HepG2 (cell line): ENCODE results near the gene DCTN3. TPM values are rescaled to one million over a fixed set of nuclear protein-coding genes. Genes with fewer than 3 reads are reported as not detected.

Source experiments
- AGO1 ChIP-seq: fragments of 200-400 bp; formaldehyde crosslinking; IDR thresholded peaks from 2 replicates; pipeline ENCODE4 v1.6.1; 2017; ENCODE audit warnings: mild to moderate bottlenecking, low read depth, low read length, moderate library complexity; ENCODE audit not compliant: poor library complexity, severe bottlenecking
- DMTF1 ChIP-seq: sonication (generic); formaldehyde crosslinking; IDR thresholded peaks from 2 replicates; pipeline ENCODE4 v1.4.0; 2020; ENCODE audit warnings: mild to moderate bottlenecking, missing genetic modification reagents
- HES4 ChIP-seq: sonication (generic); formaldehyde crosslinking; IDR thresholded peaks from 2 replicates; pipeline ENCODE4 v1.9.0; 2021; ENCODE audit warnings: mild to moderate bottlenecking, missing genetic modification reagents, borderline replicate concordance
- IRF9 ChIP-seq: sonication (generic); formaldehyde crosslinking; IDR thresholded peaks from 2 replicates; pipeline ENCODE4 v1.8.0; 2022; ENCODE audit warnings: missing genetic modification reagents, mild to moderate bottlenecking, borderline replicate concordance
- KDM1A ChIP-seq: IDR thresholded peaks from 2 replicates; pipeline ENCODE4 v1.6.1; 2016; ENCODE audit warnings: missing compliant biosample characterization
- MLX ChIP-seq: IDR thresholded peaks from 2 replicates; pipeline ENCODE4 v1.6.1; 2016
- PHF8 ChIP-seq: sonication (generic); formaldehyde crosslinking; IDR thresholded peaks from 2 replicates; pipeline ENCODE4 v1.5.0; 2020; ENCODE audit warnings: missing genetic modification reagents
- THAP8 ChIP-seq: sonication (generic); formaldehyde crosslinking; IDR thresholded peaks from 2 replicates; pipeline ENCODE4 v1.5.1; 2020; ENCODE audit warnings: missing genetic modification reagents, mild to moderate bottlenecking, borderline replicate concordance
- YEATS4 ChIP-seq: sonication (generic); formaldehyde crosslinking; IDR thresholded peaks from 2 replicates; pipeline ENCODE4 v1.4.0; 2020; ENCODE audit warnings: missing genetic modification reagents, borderline replicate concordance
- ZBTB46 ChIP-seq: sonication (generic); formaldehyde crosslinking; IDR thresholded peaks from 2 replicates; pipeline ENCODE4 v1.4.0; 2020; ENCODE audit warnings: mild to moderate bottlenecking, missing genetic modification reagents, borderline replicate concordance
- ZFP41 ChIP-seq: sonication (generic); formaldehyde crosslinking; IDR thresholded peaks from 2 replicates; pipeline ENCODE4 v1.4.0; 2020; ENCODE audit warnings: mild to moderate bottlenecking, missing genetic modification reagents, borderline replicate concordance
- ZFYVE20 ChIP-seq: sonication (generic); formaldehyde crosslinking; IDR thresholded peaks from 2 replicates; pipeline ENCODE4 v1.8.0; 2023; ENCODE audit warnings: low read depth, mild to moderate bottlenecking, moderate library complexity, missing genetic modification reagents, borderline replicate concordance
- ZNF232 ChIP-seq: sonication (generic); formaldehyde crosslinking; IDR thresholded peaks from 2 replicates; pipeline ENCODE4 v1.4.0; 2020; ENCODE audit warnings: missing genetic modification reagents, borderline replicate concordance
- ZNF275 ChIP-seq: sonication (generic); formaldehyde crosslinking; IDR thresholded peaks from 2 replicates; pipeline ENCODE4 v1.8.0; 2022; ENCODE audit warnings: missing genetic modification reagents, mild to moderate bottlenecking, inconsistent platforms, borderline replicate concordance
- ZNF580 ChIP-seq: IDR thresholded peaks from 2 replicates; pipeline ENCODE4 v1.6.1; 2016; ENCODE audit warnings: low read depth, borderline replicate concordance
- polyA plus RNA-seq, 8 experiments: library from polyadenylated mRNA; depleted of rRNA in 3 of 8; stranded (reverse) in 7 of 8; unstranded in 1 of 8; fragments of >200 nt; fragmentation: Illumina TruSeq in 4 of 8; extraction: Trizol in 4 of 8; gene quantifications; 2 replicates each; pipeline versions ENCODE4 v1.2.1 to v1.2.3, GENCODE V29; 2011 to 2016; ENCODE audit warnings: low read depth in 4 of 8, missing spikeins in 1 of 8, mixed read lengths in 1 of 8; ENCODE audit not compliant: insufficient read depth in 1 of 8
- total RNA-seq, 5 experiments: library from RNA; depleted of rRNA; stranded (reverse); fragments of >200 nt; fragmentation: Illumina TruSeq; extraction: Trizol; gene quantifications; 2 replicates each; pipeline ENCODE4 v1.2.3, GENCODE V29; 2016; ENCODE audit warnings: low read depth in 1 of 5

DCTN3 gene
- total and polyA plus RNA-seq, 2 of the 13 experiments (the other 11 are each of a cell fraction or from before 2014, with no cell fraction given): 27.4 to 34.5 TPM

GRCh38 chr9:34646211-34647083 lies 26.2 kb upstream of the DCTN3 start, which contains the start of gene GALT (continued):
- TF ChIP-seq ZBTB46 (CRISPR knock-in tag) (no peak), ZFP41 (CRISPR knock-in tag) (no peak; the same call in 1 of the 2 replicates), IRF9 (CRISPR knock-in tag) (peak; percentile 73; the same call in 1 of the 2 replicates), ZNF580 (CRISPR knock-in tag) (peak; percentile 47; the same call in 1 of the 2 replicates), MLX (0 out of 2 replicates have a peak, but pooled peaks have one; percentile 66), DMTF1 (CRISPR knock-in tag) (no peak), PHF8 (peak; percentile 95), KDM1A (no peak), ZNF232 (CRISPR knock-in tag) (no peak), AGO1 (no peak), YEATS4 (CRISPR knock-in tag) (peak; percentile 62), ZNF275 (CRISPR knock-in tag) (peak; percentile 58; the same call in 1 of the 2 replicates), THAP8 (CRISPR knock-in tag) (no peak; the same call in 1 of the 2 replicates), ZFYVE20 (CRISPR knock-in tag) (peak; percentile 53; the same call in 1 of the 2 replicates), HES4 (CRISPR knock-in tag) (peak; percentile 87)
